ENCODE data around the gene THG1L. TPM values are rescaled to one million over a fixed set of nuclear protein-coding genes. Genes with fewer than 3 reads are reported as not detected.
"Not testable (repeated sequence)": the region's sequence is repeated elsewhere in the genome, so short reads cannot be mapped to it uniquely, and the experiment has no call there.

The THG1L gene
- 30.5 TPM for polyA plus RNA-seq (ENCODE audit: insufficient read length)
- long read RNA-seq, donor 1, transcript THG1L-201 (6 exons, 3,107 nt), result major isoform, 13 of 20 reads
- long read RNA-seq, donor 1, partial matches to known transcripts, result 7 of 20 reads
- long read RNA-seq, donor 1, other reads (novel, unspliced or antisense), result 0 of 20 reads
- long read RNA-seq, donor 2, transcript THG1L-201 (6 exons, 3,107 nt), result major isoform, 7 of 7 reads
- long read RNA-seq, donor 2, partial matches to known transcripts, result 0 of 7 reads
- long read RNA-seq, donor 2, other reads (novel, unspliced or antisense), result 0 of 7 reads
- long read RNA-seq, donor 3, transcript THG1L-201 (6 exons, 3,107 nt), result major isoform, 5 of 11 reads
- long read RNA-seq, donor 3, partial matches to known transcripts, result 6 of 11 reads
- long read RNA-seq, donor 3, other reads (novel, unspliced or antisense), result 0 of 11 reads
- long read RNA-seq, donor 4, result 0 reads
- long read RNA-seq, donor 5, transcript THG1L-201 (6 exons, 3,107 nt), result major isoform, 13 of 30 reads
- long read RNA-seq, donor 5, partial matches to known transcripts, result 17 of 30 reads
- long read RNA-seq, donor 5, other reads (novel, unspliced or antisense), result 0 of 30 reads
- long read RNA-seq, donor 6, partial matches to known transcripts, result 0 of 4 reads
- long read RNA-seq, donor 6, other reads (novel, unspliced or antisense), result 0 of 4 reads
- long read RNA-seq, donor 7, transcript THG1L-201 (6 exons, 3,107 nt), result major isoform, 15 of 20 reads
- long read RNA-seq, donor 7, partial matches to known transcripts, result 5 of 20 reads
- long read RNA-seq, donor 7, other reads (novel, unspliced or antisense), result 0 of 20 reads
- long read RNA-seq, donor 8, partial matches to known transcripts, result 0 of 4 reads
- long read RNA-seq, donor 8, other reads (novel, unspliced or antisense), result 0 of 4 reads

DNA sequence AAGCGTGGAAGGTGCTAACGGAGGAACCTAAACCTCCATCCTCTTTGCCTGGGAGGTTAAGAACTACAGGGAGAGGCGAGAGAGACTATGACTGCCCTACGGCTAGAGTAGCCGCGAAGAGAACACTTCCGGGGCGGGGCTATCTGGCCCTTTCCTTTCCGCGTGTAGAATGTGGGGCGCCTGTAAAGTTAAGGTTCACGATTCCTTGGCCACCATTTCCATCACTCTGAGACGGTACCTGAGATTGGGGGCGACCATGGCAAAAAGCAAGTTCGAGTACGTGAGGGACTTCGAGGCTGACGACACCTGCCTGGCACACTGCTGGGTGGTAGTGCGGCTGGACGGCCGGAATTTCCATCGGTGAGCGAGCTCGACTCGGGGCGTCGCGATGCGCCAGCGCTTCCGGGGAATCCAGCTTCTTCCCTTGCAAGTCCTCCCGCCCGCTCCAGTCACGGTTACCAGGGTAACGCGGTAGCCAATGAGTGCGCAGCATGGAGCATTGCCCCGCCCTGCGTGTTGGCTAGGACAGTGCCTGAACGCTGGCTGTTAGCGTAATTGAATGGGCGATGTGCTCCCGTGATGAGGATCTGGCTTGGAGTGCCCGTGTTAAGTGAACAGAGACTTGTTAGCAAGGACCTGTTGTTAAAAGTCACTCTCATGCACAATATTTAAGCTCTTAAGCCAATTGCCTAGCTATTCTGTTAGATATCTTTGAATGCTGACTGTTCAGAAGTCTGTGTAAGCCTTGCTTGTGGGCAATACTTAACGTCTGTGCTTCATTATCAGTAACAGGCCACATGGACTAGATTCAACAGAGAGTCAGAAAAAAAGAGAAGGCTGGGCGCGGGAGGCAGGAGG lies at the start of gene THG1L:
Gene THG1L (plus strand): TSS at position 149 of the 858 bp plus-strand sequence. CDS start 21 bp downstream, at position 170.
- DNase-seq, result peak; percentile 98

DNA sequence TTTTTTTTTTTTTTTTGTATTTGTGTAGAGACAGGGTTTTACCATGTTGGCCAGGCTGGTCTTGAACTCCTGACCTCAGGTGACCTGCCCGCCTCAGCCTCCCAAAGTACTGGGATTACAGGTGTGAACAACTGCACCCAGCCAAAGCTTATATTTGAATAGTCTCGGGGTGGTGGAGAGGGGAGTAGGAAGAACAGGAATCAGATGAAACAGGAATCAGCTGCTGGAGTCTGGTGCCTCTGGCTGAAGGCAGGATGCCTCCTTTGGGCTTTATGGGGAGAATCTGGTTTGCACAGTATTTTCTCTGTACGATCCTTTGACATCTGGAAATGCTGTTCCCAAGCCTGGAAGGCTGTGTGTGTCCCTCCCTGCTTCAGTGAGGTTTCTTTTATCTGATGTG lies 49.0 kb upstream of the THG1L start:
- no peak for DNase-seq

- not testable (repeated sequence) for DNase-seq
These were observed 44.7 kb upstream of the THG1L start for GRCh38 chr5:157686276-157687197.

DNA sequence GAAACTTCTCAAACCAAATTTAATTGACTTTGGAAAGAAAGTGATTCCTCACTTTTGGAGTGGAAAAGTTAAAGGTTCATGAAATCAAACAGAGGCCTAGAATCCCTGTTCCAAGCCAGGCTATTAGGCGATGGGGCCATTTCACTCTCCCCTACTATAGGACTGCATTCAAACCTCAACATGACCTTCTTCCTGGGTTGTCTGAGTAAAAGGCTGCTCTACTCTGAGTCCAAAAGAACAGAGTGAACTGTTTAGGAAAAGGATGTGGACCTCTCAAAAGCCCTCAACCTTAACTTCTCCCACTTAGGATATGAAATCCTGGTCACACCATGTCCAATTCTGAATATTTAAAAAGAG lies 44.0 kb upstream of the THG1L start:
- no peak for DNase-seq

DNA sequence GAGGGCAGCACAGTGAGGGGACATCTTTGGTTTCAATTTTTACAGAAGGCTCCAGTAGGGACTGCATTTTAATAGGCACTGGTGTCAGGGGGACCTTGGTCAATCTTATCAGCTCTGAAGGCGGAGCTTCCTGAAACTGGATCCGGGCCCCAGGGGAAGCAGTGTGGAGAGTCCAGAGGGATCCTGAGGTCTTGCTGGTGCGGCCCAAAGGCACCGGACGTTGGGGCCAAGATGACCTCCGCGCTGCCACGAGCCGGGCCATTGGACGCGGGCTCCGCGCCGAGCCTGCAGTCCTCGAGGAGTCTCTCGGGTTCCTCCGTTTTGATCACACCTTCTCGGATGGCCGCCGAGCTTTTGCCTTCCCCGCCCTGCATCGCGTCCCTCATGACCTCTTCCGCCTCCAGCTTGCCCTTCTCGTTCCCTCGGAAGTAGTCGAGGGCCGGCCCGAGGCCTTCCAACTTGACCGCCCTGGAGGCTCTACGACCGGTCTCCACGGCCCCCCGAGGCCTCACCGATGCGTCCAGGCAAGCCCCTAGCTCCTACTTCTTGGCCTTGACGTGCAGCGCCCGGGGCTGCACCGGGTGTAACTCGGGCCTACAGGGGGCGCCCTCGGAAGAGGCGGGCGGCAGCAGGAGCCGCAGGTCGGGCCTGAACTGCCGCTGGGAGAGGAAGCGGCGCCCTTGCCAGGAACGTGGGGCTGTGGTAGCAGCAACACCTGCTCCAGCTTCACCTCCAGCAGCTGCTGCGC lies 41.1 kb upstream of the THG1L start:
- no peak for DNase-seq

GRCh38 chr5:157690690-157691433 lies 40.4 kb upstream of the THG1L start:
- DNase-seq, result no peak

DNA sequence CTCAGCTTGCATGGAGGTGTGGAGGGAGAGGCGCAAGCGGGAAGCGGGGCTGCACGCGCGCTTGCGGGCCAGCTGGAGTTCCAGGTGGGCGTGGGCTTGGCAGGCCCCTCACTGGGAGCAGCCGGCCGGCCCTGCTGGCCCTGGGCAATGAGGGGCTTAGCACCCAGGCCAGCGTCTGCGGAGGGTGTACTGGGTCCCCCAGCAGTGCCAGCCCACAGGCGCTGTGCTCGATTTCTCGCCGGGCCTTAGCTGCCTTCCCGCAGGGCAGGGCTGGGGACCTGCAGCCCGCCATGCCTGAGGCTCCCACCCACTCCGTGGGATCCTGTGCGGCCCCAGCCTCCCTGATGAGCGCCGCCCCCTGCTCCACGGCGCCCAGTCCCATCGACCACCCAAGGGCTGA lies 37.4 kb upstream of the THG1L start:
- not testable (repeated sequence) for DNase-seq

- DNase-seq, result not testable (repeated sequence)
These were observed 35.1 kb upstream of the THG1L start for GRCh38 chr5:157696154-157696553.

GRCh38 chr5:157698674-157699073 lies 32.5 kb upstream of the THG1L start:
- DNase-seq, result not testable (repeated sequence)

GRCh38 chr5:157703736-157704135 lies 27.5 kb upstream of the THG1L start:
- DNase-seq, result no peak

DNA sequence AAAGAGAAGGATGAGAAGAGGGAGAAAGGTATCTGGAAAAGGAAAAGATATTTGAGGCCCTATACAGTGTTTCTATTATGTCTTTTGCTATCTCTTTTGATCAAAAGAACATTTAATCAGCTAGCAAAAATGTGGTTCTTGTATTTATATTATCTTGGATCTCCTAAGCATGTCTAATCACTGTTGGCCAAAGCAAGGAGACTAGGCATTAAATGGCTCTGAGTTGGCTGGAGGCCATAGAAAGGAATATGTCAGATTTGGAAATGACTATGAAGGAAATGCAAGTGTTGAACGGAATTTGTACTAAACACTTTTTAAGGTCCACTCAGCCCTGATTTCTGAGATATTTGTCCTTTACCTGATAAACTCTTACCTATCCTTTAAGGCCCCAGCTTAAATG lies 22.4 kb upstream of the THG1L start:
- no peak for DNase-seq

DNA sequence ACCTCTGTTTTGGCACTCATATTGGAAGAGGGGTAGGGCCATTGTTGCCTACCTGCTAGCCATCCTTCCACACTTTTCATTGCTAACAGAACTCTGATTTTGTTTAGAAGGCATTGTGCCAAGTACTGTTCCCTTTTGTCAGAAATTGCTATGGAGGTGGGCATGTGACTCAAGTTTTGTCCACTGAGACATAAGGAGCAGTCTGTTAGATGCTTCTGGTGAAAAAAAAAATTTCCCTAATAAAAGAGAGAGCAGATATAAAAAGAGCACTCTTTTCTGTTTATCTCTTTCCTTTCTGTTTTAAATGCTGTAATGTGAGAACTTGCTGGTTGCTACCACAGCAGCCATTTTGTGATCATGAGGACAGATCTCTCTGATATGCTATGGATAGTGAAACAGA lies 21.9 kb upstream of the THG1L start:
- DNase-seq, result no peak

GRCh38 chr5:157710431-157710830 lies 20.8 kb upstream of the THG1L start:
- DNase-seq, result no peak

DNA sequence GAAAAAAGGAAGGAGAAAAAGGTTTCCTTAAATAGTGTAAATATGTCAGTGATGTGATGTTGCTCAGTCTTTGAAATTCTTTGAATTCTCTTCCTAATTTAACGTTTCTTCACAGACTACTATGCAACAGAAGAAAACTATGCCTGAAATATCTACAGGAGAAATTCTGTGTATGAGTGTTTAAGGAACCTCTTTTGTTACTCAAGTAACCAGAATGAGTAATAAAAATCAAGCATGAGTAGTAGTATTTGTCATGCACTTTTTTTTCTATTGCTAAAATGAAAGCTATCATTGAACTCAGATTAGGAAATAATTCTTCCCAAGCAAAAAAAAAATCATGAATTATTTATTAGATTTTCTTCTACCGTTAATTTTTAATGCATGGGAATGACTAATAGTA lies 20.3 kb upstream of the THG1L start:
- no peak for DNase-seq

GRCh38 chr5:157713830-157714595 lies 17.2 kb upstream of the THG1L start:
- no peak for DNase-seq

- no peak for DNase-seq
These were observed 16.7 kb upstream of the THG1L start for GRCh38 chr5:157714596-157714864.

GRCh38 chr5:157718519-157718918 lies 12.7 kb upstream of the THG1L start:
- DNase-seq, result peak; percentile 61

GRCh38 chr5:157719245-157719644 lies 12.0 kb upstream of the THG1L start:
- no peak for DNase-seq

- DNase-seq, result no peak
These were observed 10.1 kb upstream of the THG1L start for GRCh38 chr5:157721159-157721558.

All from left kidney (tissue), 8 donors.